A549 (cell line): Measurements from ENCODE around the gene ERGIC1. TPM values are rescaled to one million over a fixed set of nuclear protein-coding genes. Genes with fewer than 3 reads are reported as not detected.

Experiments used
- ATAC-seq, 2 experiments: fragments of 200-7000 bp in 1 of 2; fragments of >200 bp in 1 of 2; cut with Nextera tagmentation in 1 of 2; cut with Tn5 transposase in 1 of 2; 3 replicates each; pipeline versions ENCODE4 v1.8.0 to v1.9.1; 2018 to 2020; ENCODE audit warnings: mild to moderate bottlenecking in 1 of 2, moderate library complexity in 1 of 2
- CTCF ChIA-PET: fragments of 300-600 bp; sonication (Branson Sonifier 250); formaldehyde crosslinking; extraction: SDS; loops from one replicate; lab custom pipeline; 2021; ENCODE audit warnings: antibody characterized with exemption, inconsistent platforms; lab: Yijun Ruan, JAX
- POLR2A ChIA-PET: fragments of 350-600 bp; formaldehyde crosslinking; extraction: SDS; loops from one replicate; lab custom pipeline; 2021; ENCODE audit warnings: antibody characterized with exemption, inconsistent platforms; lab: Yijun Ruan, JAX
- DNase-seq, 2 experiments: peaks; one replicate each; pipeline versions ENCODE4 v3.0.0 to v3.0.0-alpha.2; 2011 to 2016; ENCODE audit warnings: low read depth in 1 of 2, low spot score in 1 of 2
- FAIRE-seq: peaks from 2 replicates; lab custom pipeline; 2011; peaks lifted over from hg19 to GRCh38; lab: Jason Lieb, UNC
- H3K27ac ChIP-seq, 2 experiments: fragments of >200 bp; sonication (Bioruptor Twin); formaldehyde crosslinking; 3 replicates each; pipeline ENCODE4 v1.5.1; 2016 to 2017
- H3K4me1 ChIP-seq: fragments of >200 bp; sonication (Bioruptor Twin); formaldehyde crosslinking; 3 replicates; pipeline ENCODE4 v1.6.1; 2016
- H3K4me2 ChIP-seq: fragments of >200 bp; sonication (Bioruptor Twin); formaldehyde crosslinking; 3 replicates; pipeline ENCODE4 v1.6.1; 2016
- H3K4me3 ChIP-seq: fragments of >200 bp; sonication (Bioruptor Twin); formaldehyde crosslinking; 3 replicates; pipeline ENCODE4 v1.5.1; 2016
- H3K9me3 ChIP-seq: fragments of >200 bp; sonication (Bioruptor Twin); formaldehyde crosslinking; 3 replicates; pipeline ENCODE4 v1.6.1; 2016
- CBX8 ChIP-seq: fragments of 200-600 bp; sonication (generic); IDR thresholded peaks from 2 replicates; pipeline ENCODE4 v1.6.1; 2016
- CHD4 ChIP-seq: fragments of 200-600 bp; sonication (generic); IDR thresholded peaks from 2 replicates; pipeline ENCODE4 v1.6.1; 2016; ENCODE audit warnings: antibody characterized with exemption, mild to moderate bottlenecking, borderline replicate concordance
- CTCF ChIP-seq: fragments of >200 bp; sonication (Bioruptor Twin); formaldehyde crosslinking; IDR thresholded peaks from 3 replicates; pipeline ENCODE4 v1.5.1; 2016
- GATA3 ChIP-seq: IDR thresholded peaks from 2 replicates; pipeline ENCODE4 v1.6.1; 2012; ENCODE audit warnings: borderline replicate concordance
- HEYL ChIP-seq: fragments of 250-450 bp; sonication (Bioruptor Pico); IDR thresholded peaks from 2 replicates; pipeline ENCODE4 v1.8.0; 2021; ENCODE audit warnings: mild to moderate bottlenecking, moderate library complexity
- HMGXB4 ChIP-seq: fragments of 250-450 bp; sonication (Bioruptor Pico); IDR thresholded peaks from 2 replicates; pipeline ENCODE4 v1.5.0; 2021; ENCODE audit warnings: mild to moderate bottlenecking, moderate library complexity, borderline replicate concordance
- JUNB ChIP-seq: fragments of >200 bp; sonication (Bioruptor Twin); formaldehyde crosslinking; IDR thresholded peaks from 2 replicates; pipeline ENCODE4 v1.6.1; 2016
- KDM1A ChIP-seq: fragments of 200-600 bp; sonication (generic); IDR thresholded peaks from 2 replicates; pipeline ENCODE4 v1.6.1; 2016; ENCODE audit warnings: low read depth, mild to moderate bottlenecking
- NFE2L2 ChIP-seq: fragments of 150-350 bp; conservative IDR thresholded peaks from 2 replicates; pipeline ENCODE4 v1.6.1; 2014; ENCODE audit warnings: low read length
- NPAS2 ChIP-seq: fragments of 250-450 bp; sonication (Bioruptor Pico); IDR thresholded peaks from 2 replicates; pipeline ENCODE4 v1.8.0; 2022; ENCODE audit warnings: mild to moderate bottlenecking, moderate library complexity, borderline replicate concordance
- NR3C1 ChIP-seq: fragments of >200 bp; sonication (Bioruptor Twin); formaldehyde crosslinking; IDR thresholded peaks from 3 replicates; pipeline ENCODE4 v1.6.1; 2017
- RCOR1 ChIP-seq: fragments of 150-350 bp; IDR thresholded peaks from 2 replicates; pipeline ENCODE4 v1.6.1; 2014; ENCODE audit warnings: antibody characterized with exemption, low read length, low read depth
- RFX5 ChIP-seq: fragments of 450-650 bp; IDR thresholded peaks from 2 replicates; pipeline ENCODE4 v1.7.1; 2014; ENCODE audit warnings: antibody characterized with exemption, mild to moderate bottlenecking, moderate library complexity
- SREBF2 ChIP-seq: fragments of 450-650 bp; IDR thresholded peaks from 2 replicates; pipeline ENCODE4 v1.6.1; 2014; ENCODE audit warnings: mild to moderate bottlenecking, moderate library complexity
- TP53 ChIP-seq: fragments of 250-450 bp; sonication (Bioruptor Pico); IDR thresholded peaks from 2 replicates; pipeline ENCODE4 v1.5.0; 2021; ENCODE audit warnings: mild to moderate bottlenecking, moderate library complexity
- WGBS: methylation state at CpG from one replicate; pipeline ENCODE4 v1.1.6; 2017; ENCODE audit errors: missing lambda C conversion rate; 5-methylcytosine and 5-hydroxymethylcytosine counted together
- polyA plus RNA-seq, 4 experiments: library from polyadenylated mRNA; depleted of rRNA in 3 of 4; stranded (reverse); fragments of >200 nt; fragmentation: RNase III in 1 of 4; extraction: RNeasy Plus Mini Kit Qiagen cat#74134 plus additional on column Dnase treatment in 1 of 4; gene quantifications; 2 replicates in 3 of 4; 3 replicates in 1 of 4; pipeline ENCODE4 v1.2.3, GENCODE V29; 2011 to 2017
- TF ChIP-seq, protein P1 (sequence below): fragments of 200-600 bp; sonication (generic); IDR thresholded peaks from 2 replicates; pipeline ENCODE4 v1.6.1; 2016; ENCODE audit warnings: antibody characterized with exemption, mild to moderate bottlenecking, moderate library complexity
- TF ChIP-seq, protein P2 (sequence below): fragments of >200 bp; sonication (Bioruptor Twin); formaldehyde crosslinking; IDR thresholded peaks from 2 replicates; pipeline ENCODE4 v1.6.1; 2016
- TF ChIP-seq, protein P3 (sequence below): fragments of >200 bp; sonication (Bioruptor Twin); formaldehyde crosslinking; IDR thresholded peaks from 3 replicates; pipeline ENCODE4 v1.6.1; 2016

The ERGIC1 gene
- polyA plus RNA-seq, 2 of the 4 experiments (the other 2 are of a cell fraction), result 176 to 304 TPM

- TF ChIP-seq HMGXB4 (no peak), TP53 (CRISPR knock-in tag) (no peak), HEYL (no peak), SREBF2 (no peak), CTCF (no peak)
- TF ChIP-seq, protein P1, sequence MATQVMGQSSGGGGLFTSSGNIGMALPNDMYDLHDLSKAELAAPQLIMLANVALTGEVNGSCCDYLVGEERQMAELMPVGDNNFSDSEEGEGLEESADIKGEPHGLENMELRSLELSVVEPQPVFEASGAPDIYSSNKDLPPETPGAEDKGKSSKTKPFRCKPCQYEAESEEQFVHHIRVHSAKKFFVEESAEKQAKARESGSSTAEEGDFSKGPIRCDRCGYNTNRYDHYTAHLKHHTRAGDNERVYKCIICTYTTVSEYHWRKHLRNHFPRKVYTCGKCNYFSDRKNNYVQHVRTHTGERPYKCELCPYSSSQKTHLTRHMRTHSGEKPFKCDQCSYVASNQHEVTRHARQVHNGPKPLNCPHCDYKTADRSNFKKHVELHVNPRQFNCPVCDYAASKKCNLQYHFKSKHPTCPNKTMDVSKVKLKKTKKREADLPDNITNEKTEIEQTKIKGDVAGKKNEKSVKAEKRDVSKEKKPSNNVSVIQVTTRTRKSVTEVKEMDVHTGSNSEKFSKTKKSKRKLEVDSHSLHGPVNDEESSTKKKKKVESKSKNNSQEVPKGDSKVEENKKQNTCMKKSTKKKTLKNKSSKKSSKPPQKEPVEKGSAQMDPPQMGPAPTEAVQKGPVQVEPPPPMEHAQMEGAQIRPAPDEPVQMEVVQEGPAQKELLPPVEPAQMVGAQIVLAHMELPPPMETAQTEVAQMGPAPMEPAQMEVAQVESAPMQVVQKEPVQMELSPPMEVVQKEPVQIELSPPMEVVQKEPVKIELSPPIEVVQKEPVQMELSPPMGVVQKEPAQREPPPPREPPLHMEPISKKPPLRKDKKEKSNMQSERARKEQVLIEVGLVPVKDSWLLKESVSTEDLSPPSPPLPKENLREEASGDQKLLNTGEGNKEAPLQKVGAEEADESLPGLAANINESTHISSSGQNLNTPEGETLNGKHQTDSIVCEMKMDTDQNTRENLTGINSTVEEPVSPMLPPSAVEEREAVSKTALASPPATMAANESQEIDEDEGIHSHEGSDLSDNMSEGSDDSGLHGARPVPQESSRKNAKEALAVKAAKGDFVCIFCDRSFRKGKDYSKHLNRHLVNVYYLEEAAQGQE, result no peak
Measured at GRCh38 chr5:172939611-172940267, 105.7 kb downstream of the ERGIC1 start (continued).

- Histone ChIP-seq H3K4me1 (peaks cover 19% of the 10 kb centered on the region), H3K9me3 (no peaks in the 10 kb centered on the region), H3K4me3 (no peak overlapping the region), H3K27ac (peak overlapping the region; percentile 10 to 70; a peak in 4 of 6 replicates), H3K4me2 (no peak overlapping the region)
- FAIRE-seq (no peak), DNase-seq (no peak), ATAC-seq (no peak)
- ChIA-PET POLR2A (no interaction called here), CTCF (interaction anchor here (1.1 to 25.8 kb wide), 11 partner anchors 8 to 240 kb away, joined by 3 to 480 read pairs (median 7); partner anchors contain the start of gene RPL26L1)
- TF ChIP-seq, protein P2, sequence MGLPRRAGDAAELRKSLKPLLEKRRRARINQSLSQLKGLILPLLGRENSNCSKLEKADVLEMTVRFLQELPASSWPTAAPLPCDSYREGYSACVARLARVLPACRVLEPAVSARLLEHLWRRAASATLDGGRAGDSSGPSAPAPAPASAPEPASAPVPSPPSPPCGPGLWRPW, result no peak
- TF ChIP-seq, protein P3, sequence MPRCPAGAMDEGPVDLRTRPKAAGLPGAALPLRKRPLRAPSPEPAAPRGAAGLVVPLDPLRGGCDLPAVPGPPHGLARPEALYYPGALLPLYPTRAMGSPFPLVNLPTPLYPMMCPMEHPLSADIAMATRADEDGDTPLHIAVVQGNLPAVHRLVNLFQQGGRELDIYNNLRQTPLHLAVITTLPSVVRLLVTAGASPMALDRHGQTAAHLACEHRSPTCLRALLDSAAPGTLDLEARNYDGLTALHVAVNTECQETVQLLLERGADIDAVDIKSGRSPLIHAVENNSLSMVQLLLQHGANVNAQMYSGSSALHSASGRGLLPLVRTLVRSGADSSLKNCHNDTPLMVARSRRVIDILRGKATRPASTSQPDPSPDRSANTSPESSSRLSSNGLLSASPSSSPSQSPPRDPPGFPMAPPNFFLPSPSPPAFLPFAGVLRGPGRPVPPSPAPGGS, result no peak
- TF ChIP-seq CHD4, result no peak
- TF ChIP-seq CBX8, result no peak
- TF ChIP-seq NFE2L2, result no peak
- no peak for TF ChIP-seq HEYL
- TF ChIP-seq CTCF, result no peak
- TF ChIP-seq NPAS2, result no peak
- no peak for TF ChIP-seq JUNB
- TF ChIP-seq SREBF2, result no peak
- TF ChIP-seq GATA3, result no peak
- TF ChIP-seq RFX5, result no peak
- TF ChIP-seq NR3C1, result no peak
- no peak for TF ChIP-seq RCOR1
- no peak for TF ChIP-seq KDM1A
- WGBS, result 96% methylated on average over 15 of the region's 15 CpGs
Measured at GRCh38 chr5:172940268-172941066, 106.4 kb downstream of the ERGIC1 start.
